ENCODE data around the gene CYTH2.

CYTH2 gene

GRCh38 chr19:48466561-48467325, 2.4 kb upstream of the CYTH2 start:
- Histone ChIP-seq H3K27me3 (ENCODE audit: insufficient read depth, poor library complexity, severe bottlenecking) (no peaks in the 10 kb centered on the region), H3K4me3 (replicated peaks; ENCODE audit: insufficient read depth, low read length) (no peak overlapping the region), H3K27ac (replicated peaks) (no peak overlapping the region)
- TF ChIP-seq GABPA (IDR thresholded peaks at IDR 0.05; ENCODE audit: low read depth) = no peak
- TF ChIP-seq, protein P1, sequence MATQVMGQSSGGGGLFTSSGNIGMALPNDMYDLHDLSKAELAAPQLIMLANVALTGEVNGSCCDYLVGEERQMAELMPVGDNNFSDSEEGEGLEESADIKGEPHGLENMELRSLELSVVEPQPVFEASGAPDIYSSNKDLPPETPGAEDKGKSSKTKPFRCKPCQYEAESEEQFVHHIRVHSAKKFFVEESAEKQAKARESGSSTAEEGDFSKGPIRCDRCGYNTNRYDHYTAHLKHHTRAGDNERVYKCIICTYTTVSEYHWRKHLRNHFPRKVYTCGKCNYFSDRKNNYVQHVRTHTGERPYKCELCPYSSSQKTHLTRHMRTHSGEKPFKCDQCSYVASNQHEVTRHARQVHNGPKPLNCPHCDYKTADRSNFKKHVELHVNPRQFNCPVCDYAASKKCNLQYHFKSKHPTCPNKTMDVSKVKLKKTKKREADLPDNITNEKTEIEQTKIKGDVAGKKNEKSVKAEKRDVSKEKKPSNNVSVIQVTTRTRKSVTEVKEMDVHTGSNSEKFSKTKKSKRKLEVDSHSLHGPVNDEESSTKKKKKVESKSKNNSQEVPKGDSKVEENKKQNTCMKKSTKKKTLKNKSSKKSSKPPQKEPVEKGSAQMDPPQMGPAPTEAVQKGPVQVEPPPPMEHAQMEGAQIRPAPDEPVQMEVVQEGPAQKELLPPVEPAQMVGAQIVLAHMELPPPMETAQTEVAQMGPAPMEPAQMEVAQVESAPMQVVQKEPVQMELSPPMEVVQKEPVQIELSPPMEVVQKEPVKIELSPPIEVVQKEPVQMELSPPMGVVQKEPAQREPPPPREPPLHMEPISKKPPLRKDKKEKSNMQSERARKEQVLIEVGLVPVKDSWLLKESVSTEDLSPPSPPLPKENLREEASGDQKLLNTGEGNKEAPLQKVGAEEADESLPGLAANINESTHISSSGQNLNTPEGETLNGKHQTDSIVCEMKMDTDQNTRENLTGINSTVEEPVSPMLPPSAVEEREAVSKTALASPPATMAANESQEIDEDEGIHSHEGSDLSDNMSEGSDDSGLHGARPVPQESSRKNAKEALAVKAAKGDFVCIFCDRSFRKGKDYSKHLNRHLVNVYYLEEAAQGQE (IDR thresholded peaks at IDR 0.05; ENCODE audit: insufficient replicate concordance, low read depth) = no peak
- TF ChIP-seq SPI1 (IDR thresholded peaks at IDR 0.05; ENCODE audit: borderline replicate concordance, low read depth) = no peak
- no peak for TF ChIP-seq POLR2AphosphoS5 (IDR thresholded peaks at IDR 0.05; ENCODE audit: low read depth)
- TF ChIP-seq CTCF (IDR thresholded peaks at IDR 0.05; ENCODE audit: insufficient read depth, low read length) = no peak
- no peak for DNase-seq (ENCODE audit: low read depth in 1 of 2, low spot score in 1 of 2)

GRCh38 chr19:48468772-48469288, 339 bp upstream of the CYTH2 start:
- TF ChIP-seq POLR2AphosphoS5 (IDR thresholded peaks at IDR 0.05; ENCODE audit: low read depth) (no peak), SPI1 (IDR thresholded peaks at IDR 0.05; ENCODE audit: borderline replicate concordance, low read depth) (no peak), CTCF (IDR thresholded peaks at IDR 0.05; ENCODE audit: insufficient read depth, low read length) (no peak), GABPA (IDR thresholded peaks at IDR 0.05; ENCODE audit: low read depth) (no peak; the same call in 1 of the 2 replicates)
- TF ChIP-seq, protein P1 (IDR thresholded peaks at IDR 0.05; ENCODE audit: insufficient replicate concordance, low read depth) = no peak
- peak; percentile 100 for DNase-seq (ENCODE audit: low read depth in 1 of 2, low spot score in 1 of 2)
- Histone ChIP-seq H3K27me3 (ENCODE audit: insufficient read depth, poor library complexity, severe bottlenecking) (no peaks in the 10 kb centered on the region), H3K27ac (replicated peaks) (peak overlapping the region; percentile 97), H3K4me3 (replicated peaks; ENCODE audit: insufficient read depth, low read length) (peak overlapping the region; percentile 86)

GRCh38 chr19:48469934-48470680, 938 bp downstream of the CYTH2 start:
- peak overlapping the region; percentile 97 for H3K27ac ChIP-seq (replicated peaks)
- H3K4me3 ChIP-seq (replicated peaks; ENCODE audit: insufficient read depth, low read length) = peak overlapping the region; percentile 86

More at GRCh38 chr19:48469934-48470680, 938 bp downstream of the CYTH2 start:
- DNase-seq (ENCODE audit: low read depth in 1 of 2, low spot score in 1 of 2) = no peak
- no peaks in the 10 kb centered on the region for H3K27me3 ChIP-seq (ENCODE audit: insufficient read depth, poor library complexity, severe bottlenecking)
- TF ChIP-seq SPI1 (IDR thresholded peaks at IDR 0.05; ENCODE audit: borderline replicate concordance, low read depth) (no peak), CTCF (IDR thresholded peaks at IDR 0.05; ENCODE audit: insufficient read depth, low read length) (no peak), POLR2AphosphoS5 (IDR thresholded peaks at IDR 0.05; ENCODE audit: low read depth) (no peak), GABPA (IDR thresholded peaks at IDR 0.05; ENCODE audit: low read depth) (no peak)
- TF ChIP-seq, protein P1 (IDR thresholded peaks at IDR 0.05; ENCODE audit: insufficient replicate concordance, low read depth) = no peak
